K562 (cell line): ENCODE measurements around the gene SLC7A14. TPM values are rescaled to one million over a fixed set of nuclear protein-coding genes. Genes with fewer than 3 reads are reported as not detected.

Experiments
- ATAC-seq: fragments of 200-7000 bp; cut with Tn5 transposase; 3 replicates; pipeline ENCODE4 v1.9.1; 2020; ENCODE audit warnings: moderate library complexity
- BruUV-seq: library from RNA; stranded (reverse); fragments of 400-500 nt; replicated peaks from 2 replicates; lab custom pipeline; 2021; lab: Mats Ljungman, UMichigan
- CTCF ChIA-PET: fragments of 300-600 bp; formaldehyde crosslinking; extraction: SDS; loops from one replicate; lab custom pipeline; 2021; ENCODE audit warnings: low intra/inter-chr PET ratio; lab: Yijun Ruan, JAX
- POLR2A ChIA-PET: fragments of 300-600, 350-650 bp; sonication (Branson Sonifier 250); formaldehyde crosslinking; extraction: SDS; loops from one replicate; lab custom pipeline; 2021; ENCODE audit warnings: antibody characterized with exemption, inconsistent platforms; lab: Yijun Ruan, JAX
- DNase-seq, 4 experiments: peaks; one replicate each; pipeline versions ENCODE4 v3.0.0 to v3.0.0-alpha.2; 2011 to 2018; ENCODE audit warnings: low spot score in 3 of 4, mixed read lengths in 3 of 4; ENCODE audit errors: extremely low read depth in 1 of 4
- FAIRE-seq: peaks from 2 replicates; lab custom pipeline; 2011; peaks lifted over from hg19 to GRCh38; lab: Jason Lieb, UNC
- H2AFZ ChIP-seq: 2 replicates; pipeline ENCODE4 v1.6.0; 2011; ENCODE audit warnings: low read depth, low read length, control low read depth, inconsistent platforms
- H3K27ac ChIP-seq: fragments of 200-600 bp; 3 replicates; pipeline ENCODE4 v1.8.0; 2011; ENCODE audit warnings: low read depth, mild to moderate bottlenecking, control low read depth, inconsistent platforms, low read length, moderate library complexity, mixed read lengths; ENCODE audit errors: extremely low read depth
- H3K27me3 ChIP-seq, 2 experiments: fragments of 300-600 bp in 1 of 2; 2 replicates in 1 of 2; 3 replicates in 1 of 2; pipeline versions ENCODE4 v1.6.0 to v1.8.0; 2011; ENCODE audit warnings: inconsistent platforms in 2 of 2, low read length in 2 of 2, mild to moderate bottlenecking in 1 of 2, mixed read lengths in 1 of 2, moderate library complexity in 1 of 2; ENCODE audit not compliant: control insufficient read depth in 2 of 2, insufficient read depth in 2 of 2
- H3K36me3 ChIP-seq: fragments of 300-600 bp; 3 replicates; pipeline ENCODE4 v1.8.0; 2011; ENCODE audit warnings: mild to moderate bottlenecking, low read length, inconsistent platforms; ENCODE audit not compliant: control insufficient read depth, insufficient read depth
- H3K4me1 ChIP-seq, 2 experiments: fragments of 200-600 bp in 1 of 2; replicated peaks in 1 of 2; 2 replicates in 1 of 2; 3 replicates in 1 of 2; pipeline versions ENCODE4 v1.5.1 to v1.8.0; 2011; ENCODE audit warnings: inconsistent platforms in 2 of 2, low read length in 2 of 2, mild to moderate bottlenecking in 1 of 2, mixed read lengths in 1 of 2, moderate library complexity in 1 of 2; ENCODE audit not compliant: control insufficient read depth in 2 of 2, insufficient read depth in 2 of 2
- H3K4me2 ChIP-seq: 2 replicates; pipeline ENCODE4 v1.6.1; 2011; ENCODE audit warnings: low read length, control low read depth, inconsistent platforms, mixed read lengths; ENCODE audit not compliant: insufficient read depth
- H3K4me3 ChIP-seq: fragments of 200-600 bp; sonication (generic), shearing (Covaris generic); 2 replicates; pipeline ENCODE4 v1.5.1; 2016; ENCODE audit warnings: control low read depth, inconsistent platforms
- H3K79me2 ChIP-seq: fragments of 200-600 bp; 3 replicates; pipeline ENCODE4 v1.8.0; 2011; ENCODE audit warnings: low read length, inconsistent platforms; ENCODE audit not compliant: control insufficient read depth, insufficient read depth
- H3K9ac ChIP-seq, 2 experiments: 2 replicates each; pipeline versions ENCODE4 v1.6.0 to v1.6.1; 2011; ENCODE audit warnings: low read depth in 2 of 2, low read length in 2 of 2, control low read depth in 1 of 2, inconsistent platforms in 1 of 2, mild to moderate bottlenecking in 1 of 2, mixed read lengths in 1 of 2; ENCODE audit not compliant: insufficient read depth in 1 of 2
- H3K9me1 ChIP-seq: one replicate; pipeline ENCODE4 v1.6.0; 2011; ENCODE audit warnings: inconsistent platforms, mild to moderate bottlenecking, low read length, moderate library complexity; ENCODE audit not compliant: control insufficient read depth, insufficient read depth
- H3K9me3 ChIP-seq: replicated peaks from 2 replicates; pipeline ENCODE4 v1.5.1; 2011; ENCODE audit warnings: low read depth, low read length, inconsistent platforms; ENCODE audit not compliant: control insufficient read depth, insufficient read depth
- H4K20me1 ChIP-seq: replicated peaks from 2 replicates; pipeline ENCODE4 v1.6.1; 2011; ENCODE audit warnings: low read length, inconsistent platforms, mixed read lengths; ENCODE audit not compliant: control insufficient read depth, insufficient read depth
- ATF7 ChIP-seq: fragments of 450-650 bp; IDR thresholded peaks from 2 replicates; pipeline ENCODE4 v1.7.1; 2014; ENCODE audit warnings: mild to moderate bottlenecking, moderate library complexity
- CAMTA2 ChIP-seq: fragments of 250-450 bp; sonication (Bioruptor Pico); conservative IDR thresholded peaks from 2 replicates; pipeline ENCODE4 v1.5.1; 2022
- FOXA3 ChIP-seq, 2 experiments: fragments of 450-650 bp in 1 of 2; sonication (generic) in 1 of 2; formaldehyde crosslinking; IDR thresholded peaks in 1 of 2; conservative IDR thresholded peaks in 1 of 2; 2 replicates each; pipeline versions ENCODE4 v1.4.0 to v1.8.0; 2020 to 2022; ENCODE audit warnings: mild to moderate bottlenecking in 2 of 2, missing genetic modification reagents in 1 of 2
- HOXB6 ChIP-seq: fragments of 250-450 bp; sonication (Bioruptor Pico); IDR thresholded peaks from 2 replicates; pipeline ENCODE4 v1.5.1; 2022; ENCODE audit warnings: mild to moderate bottlenecking, borderline replicate concordance
- L3MBTL2 ChIP-seq: fragments of 450-650 bp; IDR thresholded peaks from 2 replicates; pipeline ENCODE4 v1.6.1; 2016; ENCODE audit warnings: mild to moderate bottlenecking, moderate library complexity
- MXI1 ChIP-seq: IDR thresholded peaks from 2 replicates; pipeline ENCODE4 v1.6.1; 2011; ENCODE audit warnings: low read depth, mild to moderate bottlenecking, improper control_type of control experiment, low read length
- NFIC ChIP-seq: fragments of 450-650 bp; IDR thresholded peaks from 2 replicates; pipeline ENCODE4 v1.6.1; 2017; ENCODE audit warnings: mild to moderate bottlenecking, inconsistent platforms
- SAP30 ChIP-seq: fragments of 200-600 bp; sonication (generic); IDR thresholded peaks from 2 replicates; pipeline ENCODE4 v1.6.1; 2012; ENCODE audit warnings: borderline replicate concordance, low read depth, mild to moderate bottlenecking, moderate library complexity, low read length, control low read depth, inconsistent platforms; ENCODE audit not compliant: insufficient read depth, poor library complexity, severe bottlenecking
- SIRT6 ChIP-seq: IDR thresholded peaks from one replicate; pipeline ENCODE4 v1.6.1; 2012; ENCODE audit warnings: low read depth, mild to moderate bottlenecking, control low read depth, inconsistent platforms, low read length, moderate library complexity
- TGIF2 ChIP-seq: sonication (generic); formaldehyde crosslinking; IDR thresholded peaks from 2 replicates; pipeline ENCODE4 v1.8.1; 2022; ENCODE audit warnings: mild to moderate bottlenecking, missing genetic modification reagents, moderate library complexity
- TSHZ1 ChIP-seq: fragments of 250-450 bp; sonication (Bioruptor Pico); IDR thresholded peaks from 2 replicates; pipeline ENCODE4 v1.4.0; 2020; ENCODE audit warnings: mild to moderate bottlenecking, moderate library complexity
- ZNF253 ChIP-seq: fragments of 250-450 bp; sonication (Bioruptor Pico); conservative IDR thresholded peaks from 2 replicates; pipeline ENCODE4 v1.6.1; 2021; ENCODE audit warnings: mild to moderate bottlenecking
- ZNF282 ChIP-seq: sonication (generic); formaldehyde crosslinking; IDR thresholded peaks from 2 replicates; pipeline ENCODE4 v1.8.1; 2023; ENCODE audit warnings: missing genetic modification reagents
- ZNF586 ChIP-seq: fragments of 450-650 bp; formaldehyde crosslinking; conservative IDR thresholded peaks from 2 replicates; pipeline ENCODE4 v1.4.0; 2020; ENCODE audit warnings: mild to moderate bottlenecking, moderate library complexity
- WGBS: fragments of 100-300 bp; shearing (Covaris generic); methylation state at CpG from one replicate; pipeline ENCODE4 v1.1.6; 2016; ENCODE audit warnings: low coverage, mixed read lengths; ENCODE audit not compliant: insufficient coverage; ENCODE audit errors: missing lambda C conversion rate; 5-methylcytosine and 5-hydroxymethylcytosine counted together
- in situ Hi-C: fragments of 300-500 bp; cut with MboI; formaldehyde crosslinking; loops from 4 replicates; pipeline ENCODE4 v1.15.0; 2018; ENCODE audit warnings: inconsistent platforms, mixed read lengths
- intact Hi-C: fragments of 100-400 bp; cut with micrococcal nuclease; formaldehyde crosslinking; loops from 2 replicates; pipeline ENCODE4 v1.14.2; 2022
- polyA plus RNA-seq, 8 experiments: library from polyadenylated mRNA; depleted of rRNA in 4 of 8; stranded (reverse) in 5 of 8; unstranded in 3 of 8; fragments of >200 nt; fragmentation: Nextera tagmentation in 2 of 8; fragmentation: Illumina TruSeq in 1 of 8; extraction: Ambion mirVana in 2 of 8; extraction: Trizol in 1 of 8; gene quantifications; 2 replicates each; pipeline versions ENCODE4 v1.2.1 to v1.2.3, GENCODE V29; 2011 to 2014; ENCODE audit warnings: inconsistent platforms in 1 of 8, missing spikeins in 1 of 8
- total RNA-seq, 7 experiments: library from RNA; depleted of rRNA in 6 of 7; stranded (reverse); fragments of >200 nt in 6 of 7; fragmentation: Illumina TruSeq in 2 of 7; extraction: Trizol in 2 of 7; gene quantifications; 2 replicates each; pipeline versions ENCODE4 v1.2.1 to v1.2.3, GENCODE V29; 2011 to 2021; ENCODE audit warnings: low replicate concordance in 1 of 7

SLC7A14 gene
- total and polyA plus RNA-seq, 9 of the 15 experiments (the other 6 are each of a cell fraction or from before 2014, with no cell fraction given) = not detected

- ATAC-seq (peak; percentile 58; the same call in 2 of the 3 replicates), DNase-seq (peak in 1 of 4 experiments; percentile 52), FAIRE-seq (peak; percentile 57)
- no peak overlapping the region for H3K27ac ChIP-seq
- H3K27me3 ChIP-seq = no peaks in the 10 kb centered on the region; a peak in 1 of 5 replicates
- BruUV-seq = no TSS peak
- intact Hi-C loops (no loop called here), in situ Hi-C loops (no loop called here)
- H3K4me2 ChIP-seq = no peak overlapping the region; the same call in 1 of the 2 replicates
- no peaks in the 10 kb centered on the region for H3K79me2 ChIP-seq
- POLR2A ChIA-PET = no interaction called here
- CTCF ChIA-PET = no interaction called here
- H3K9ac ChIP-seq = no peak overlapping the region
- peaks cover 0 to 13% of the 10 kb centered on the region in 2 experiments; a peak in 2 of 5 replicates for H3K4me1 ChIP-seq
- no peaks in the 10 kb centered on the region for H3K9me3 ChIP-seq
- H2AFZ ChIP-seq = no peak overlapping the region
- no peaks in the 10 kb centered on the region for H3K36me3 ChIP-seq
- no peaks in the 10 kb centered on the region for H4K20me1 ChIP-seq
- no peak overlapping the region for H3K4me3 ChIP-seq
- H3K9me1 ChIP-seq = no peaks in the 10 kb centered on the region
- WGBS = 0% methylated on average over 2 of the region's 2 CpGs
- TF ChIP-seq MXI1 (no peak), SIRT6 (no peak), ZNF253 (CRISPR knock-in tag) (no peak), CAMTA2 (no peak), TSHZ1 (no peak), L3MBTL2 (0 out of 2 replicates have a peak, but pooled peaks have one; percentile 21), SAP30 (no peak), ATF7 (no peak), ZNF282 (CRISPR knock-in tag) (no peak), TGIF2 (CRISPR knock-in tag) (no peak), FOXA3 (CRISPR knock-in tag; conservative IDR thresholded peaks at IDR 0.05 in 1 of 2, IDR thresholded peaks at IDR 0.05 in 1 of 2) (peak in 1 of 2 experiments; percentile 63; a peak in 2 of 4 replicates), HOXB6 (CRISPR knock-in tag) (no peak), ZNF586 (CRISPR knock-in tag) (no peak), NFIC (no peak)
Measured at GRCh38 chr3:170506556-170506955, 79.3 kb downstream of the SLC7A14 start.
